ENCODE data around the gene RAD9B. TPM values are rescaled to one million over a fixed set of nuclear protein-coding genes. Genes with fewer than 3 reads are reported as not detected.
"Not testable (repeated sequence)": the region's sequence is repeated elsewhere in the genome, so short reads cannot be mapped to it uniquely, and the experiment has no call there.

Gene RAD9B
- total RNA-seq, result 0.90 and 1.3 TPM in 2 replicates

DNA sequence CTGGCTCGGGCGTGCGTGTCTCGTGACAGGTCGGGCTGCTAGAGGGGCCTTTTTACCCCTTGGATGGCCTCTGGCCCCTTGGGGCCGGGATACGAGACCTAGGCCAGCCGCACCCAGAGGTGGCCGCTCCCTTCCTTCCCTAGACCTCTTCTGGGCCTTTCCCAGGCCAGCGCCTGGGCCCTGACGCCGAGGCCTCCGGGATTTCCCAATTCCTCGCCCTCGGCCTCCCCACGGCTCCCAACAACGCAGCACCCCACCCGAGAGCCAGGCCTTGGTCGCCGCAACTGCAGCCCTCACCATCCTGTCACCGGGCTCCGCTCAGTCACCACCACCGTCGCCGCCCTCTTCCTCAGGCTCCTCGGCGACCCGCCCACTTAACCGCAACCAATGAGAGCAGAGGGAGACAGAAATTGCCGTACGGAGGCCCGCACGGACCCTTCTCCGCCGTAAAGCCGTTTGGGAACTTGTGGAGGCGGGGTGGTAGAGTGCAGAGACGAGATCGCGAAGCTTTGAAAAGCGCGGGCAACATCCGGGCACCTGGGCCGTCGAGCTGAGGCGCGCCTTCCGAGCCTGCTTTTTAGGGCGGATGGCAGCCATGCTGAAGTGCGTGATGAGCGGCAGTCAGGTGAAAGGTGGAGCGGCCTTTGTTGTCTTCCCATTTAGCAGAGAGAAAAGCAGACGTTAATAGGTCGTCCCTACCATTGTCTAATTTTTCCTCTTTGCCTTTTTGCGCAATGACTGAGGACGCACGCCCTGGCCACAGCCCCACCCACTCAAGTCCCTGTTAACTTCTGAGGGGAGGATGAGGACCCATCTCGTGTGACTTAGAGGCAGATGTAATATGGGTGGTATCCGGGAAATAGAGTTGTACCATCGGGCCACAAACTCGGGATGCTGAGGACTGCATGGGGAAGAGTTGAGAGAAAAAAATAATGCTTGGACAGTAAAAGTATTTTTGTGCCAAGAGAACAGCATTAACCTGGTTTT, at the start of gene RAD9B, which contains the start of gene VPS29:
Gene RAD9B, plus strand, starts transcription at position 580 of the 987 bp plus-strand sequence. Its CDS starts 7 bp downstream, at position 587.
Gene VPS29, minus strand, starts transcription at position 360 of the 987 bp plus-strand sequence. Its CDS starts 60 bp downstream, at position 300.
- intact Hi-C loops (cut with micrococcal nuclease), result loop anchor here (1.0 to 10.0 kb wide), 17 partner anchors 10 to 1603 kb away; partner anchors contain the start of genes ANAPC7, ANKRD13A, ARPC3 and FAM216A

- intact Hi-C loops (cut with micrococcal nuclease), result no loop called here
These were observed 48.4 kb upstream of the RAD9B start for GRCh38 chr12:110453569-110454296.

DNA sequence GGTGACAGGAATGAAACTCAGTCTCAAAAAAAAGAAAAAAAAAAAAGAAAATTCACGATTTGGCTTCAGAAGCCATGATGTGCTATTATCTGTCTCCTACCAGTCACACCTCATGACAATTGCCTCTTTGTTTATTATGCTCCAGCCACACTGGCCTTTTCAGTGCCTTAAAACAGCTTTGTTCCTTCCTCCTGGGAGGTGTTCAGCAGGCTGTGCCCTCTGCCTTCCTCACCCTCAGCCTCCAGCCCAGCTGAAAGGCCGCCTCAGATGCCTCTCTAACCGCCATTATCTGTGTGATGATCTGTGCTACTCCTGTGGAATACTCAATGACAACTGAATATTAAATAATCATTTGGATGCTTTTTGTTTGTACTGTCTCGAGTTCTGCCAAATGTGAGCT, 43.4 kb upstream of the RAD9B start:
- intact Hi-C loops (cut with micrococcal nuclease), result no loop called here

DNA sequence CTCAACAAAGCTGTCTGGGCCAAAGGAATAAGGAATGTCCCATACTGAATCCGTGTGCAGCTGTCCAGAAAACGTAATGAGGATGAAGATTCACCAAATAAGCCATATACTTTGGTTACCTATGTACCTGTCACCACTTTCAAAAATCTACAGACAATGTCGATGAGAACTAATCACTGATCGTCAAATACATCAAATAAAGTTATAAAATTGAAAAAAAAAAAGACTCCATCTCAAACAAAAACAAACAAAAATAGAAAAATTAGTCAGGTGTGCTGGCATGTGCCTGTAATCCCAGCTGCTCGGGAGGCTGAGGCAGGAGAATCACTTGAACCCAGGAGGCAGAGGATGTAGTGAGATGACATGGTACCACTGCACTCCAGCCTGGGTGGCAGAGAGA, 40.9 kb upstream of the RAD9B start:
- intact Hi-C loops (cut with micrococcal nuclease), result not testable (repeated sequence)

- intact Hi-C loops (cut with micrococcal nuclease), result no loop called here
These were observed 37.1 kb upstream of the RAD9B start for GRCh38 chr12:110465024-110465423.

GRCh38 chr12:110465765-110466164, 36.4 kb upstream of the RAD9B start:
- intact Hi-C loops (cut with micrococcal nuclease), result not testable (repeated sequence)

- intact Hi-C loops (cut with micrococcal nuclease), result no loop called here
These were observed 35.3 kb upstream of the RAD9B start for GRCh38 chr12:110466791-110467190.

GRCh38 chr12:110467847-110468213, 34.3 kb upstream of the RAD9B start:
- intact Hi-C loops (cut with micrococcal nuclease), result loop anchor here (1.0 to 2.0 kb wide), 12 partner anchors 18 to 420 kb away; partner anchors contain the start of genes ANAPC7, ARPC3, HVCN1 and PPP1CC

DNA sequence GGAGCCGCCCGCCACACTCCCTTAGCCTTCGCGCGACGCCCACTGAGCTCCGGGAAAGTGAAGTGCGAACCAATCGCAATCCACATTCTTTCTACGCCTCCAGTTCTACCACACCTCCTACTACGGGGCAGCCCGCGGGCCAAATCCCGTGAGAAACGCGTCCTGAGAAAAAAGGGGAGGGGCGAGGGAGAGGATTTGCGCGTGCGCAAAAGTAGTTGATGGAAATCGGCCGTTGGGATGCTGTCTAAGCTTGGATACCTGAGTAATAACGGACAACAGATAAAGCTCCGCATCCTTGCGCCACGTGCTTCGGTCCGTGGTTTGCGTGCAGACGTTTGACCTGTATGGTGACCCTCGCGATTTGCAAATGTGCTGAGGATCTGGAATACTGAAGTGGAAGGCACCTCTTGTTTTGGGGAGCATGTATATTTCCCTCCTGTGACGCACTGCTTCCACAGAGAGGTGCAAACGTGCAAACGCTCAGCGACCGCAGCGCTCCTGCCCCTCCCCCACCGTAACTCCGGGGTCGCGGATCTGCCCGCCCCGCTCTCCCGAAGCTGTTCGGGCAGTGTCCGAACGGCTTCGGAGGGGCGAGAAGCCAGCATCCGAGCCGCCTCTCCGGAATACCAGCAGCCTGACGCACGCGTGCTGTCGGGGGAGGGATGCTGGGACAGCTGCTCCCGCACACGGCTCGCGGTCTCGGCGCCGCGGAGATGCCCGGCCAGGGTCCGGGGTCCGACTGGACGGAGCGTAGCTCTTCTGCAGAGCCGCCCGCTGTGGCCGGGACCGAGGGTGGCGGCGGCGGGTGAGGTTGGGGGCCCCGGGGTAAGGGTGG, 33.7 kb upstream of the RAD9B start, which contains the start of the genes FAM216A and GPN3:
Gene FAM216A, plus strand, starts transcription at position 632 of the 835 bp plus-strand sequence. Its CDS starts 31 bp downstream, at position 663.
Gene GPN3, minus strand, starts transcription at position 44 of the 835 bp plus-strand sequence. CDS start 54 bp downstream, outside the sequence.
- intact Hi-C loops (cut with micrococcal nuclease), result loop anchor here (1.0 to 2.0 kb wide), 16 partner anchors 18 to 420 kb away; partner anchors contain the start of genes ANAPC7, ARPC3, HVCN1 and PPP1CC

- intact Hi-C loops (cut with micrococcal nuclease), result no loop called here
These were observed 26.7 kb upstream of the RAD9B start for GRCh38 chr12:110475426-110475825.

GRCh38 chr12:110498984-110499706, 3.0 kb upstream of the RAD9B start:
- intact Hi-C loops (cut with micrococcal nuclease), result no loop called here

- intact Hi-C loops (cut with micrococcal nuclease), result loop anchor here (2.0 to 10.0 kb wide), 3 partner anchors 61 to 1603 kb away; partner anchors contain the start of genes ANKRD13A and NAA25
These were observed 756 bp upstream of the RAD9B start for GRCh38 chr12:110501399-110501751.

DNA sequence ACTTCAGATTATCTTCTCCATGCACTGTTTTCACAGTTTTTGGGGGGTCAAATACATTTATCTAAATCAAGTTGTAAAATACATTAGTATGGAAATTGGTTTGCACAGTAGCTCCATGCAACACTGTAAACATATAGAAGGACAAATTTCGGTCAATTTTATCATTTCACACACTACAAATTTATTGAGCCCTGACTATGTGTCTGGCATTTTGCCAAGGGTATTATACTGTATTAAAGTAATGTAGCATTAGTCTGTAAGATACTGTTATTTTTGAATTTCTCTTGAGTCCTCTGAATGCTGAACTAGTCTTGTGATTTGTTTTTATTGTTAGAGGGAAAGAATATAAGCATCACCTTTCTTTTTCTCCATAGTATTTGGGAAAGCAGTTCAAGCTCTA, 1.3 kb downstream of the RAD9B start:
- intact Hi-C loops (cut with micrococcal nuclease), result loop anchor here (2.0 to 10.0 kb wide), 3 partner anchors 59 to 1601 kb away; partner anchors contain the start of gene NAA25

- intact Hi-C loops (cut with micrococcal nuclease), result loop anchor here (10.0 kb wide), 1 partner anchor 1599 kb away; the partner anchor contains the start of gene NAA25
These were observed 3.2 kb downstream of the RAD9B start for GRCh38 chr12:110505332-110505731.

- intact Hi-C loops (cut with micrococcal nuclease), result loop anchor here (10.0 kb wide), 1 partner anchor 1597 kb away; the partner anchor contains the start of gene NAA25
These were observed 6.0 kb downstream of the RAD9B start for GRCh38 chr12:110508071-110508586.

GRCh38 chr12:110513842-110514241, 11.7 kb downstream of the RAD9B start:
- intact Hi-C loops (cut with micrococcal nuclease), result no loop called here

DNA sequence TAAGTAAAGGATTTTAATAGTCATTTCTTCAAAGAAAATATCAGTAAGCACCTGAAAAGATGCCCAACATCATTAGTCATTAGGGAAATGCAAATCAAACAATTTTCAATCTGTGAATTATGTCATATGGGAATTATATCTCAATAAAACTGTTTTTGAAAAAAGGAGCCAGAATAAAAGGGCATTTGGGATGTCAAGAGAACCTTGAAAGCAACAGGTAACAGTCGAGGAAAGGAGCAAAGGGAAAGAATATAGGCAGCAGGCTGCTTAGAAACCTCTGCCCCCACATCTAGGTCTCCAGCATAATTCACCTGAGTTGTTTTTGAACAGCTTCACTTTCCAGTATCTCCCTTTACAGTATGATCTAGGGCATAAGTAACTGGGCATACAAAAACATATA, 12.2 kb downstream of the RAD9B start:
- intact Hi-C loops (cut with micrococcal nuclease), result no loop called here

DNA sequence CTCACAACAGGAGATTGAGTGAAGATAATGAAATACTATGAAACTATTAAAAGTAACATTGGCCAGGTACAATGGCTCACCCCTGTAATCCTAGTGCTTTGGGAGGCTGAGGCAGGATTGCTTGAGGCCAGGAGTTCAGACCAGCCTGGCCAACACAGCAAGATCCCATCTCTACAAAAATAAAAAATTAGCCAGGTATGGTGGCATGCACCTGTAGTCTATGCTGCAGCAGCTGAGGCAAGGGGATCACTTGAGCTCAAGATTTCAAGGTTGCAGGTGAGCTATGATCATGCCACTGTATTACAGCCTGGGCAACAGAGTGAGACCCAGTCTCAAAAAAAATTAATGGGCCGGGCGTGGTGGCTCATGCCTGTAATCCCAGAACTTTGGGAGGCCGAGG, 14.9 kb downstream of the RAD9B start:
- intact Hi-C loops (cut with micrococcal nuclease), result no loop called here

DNA sequence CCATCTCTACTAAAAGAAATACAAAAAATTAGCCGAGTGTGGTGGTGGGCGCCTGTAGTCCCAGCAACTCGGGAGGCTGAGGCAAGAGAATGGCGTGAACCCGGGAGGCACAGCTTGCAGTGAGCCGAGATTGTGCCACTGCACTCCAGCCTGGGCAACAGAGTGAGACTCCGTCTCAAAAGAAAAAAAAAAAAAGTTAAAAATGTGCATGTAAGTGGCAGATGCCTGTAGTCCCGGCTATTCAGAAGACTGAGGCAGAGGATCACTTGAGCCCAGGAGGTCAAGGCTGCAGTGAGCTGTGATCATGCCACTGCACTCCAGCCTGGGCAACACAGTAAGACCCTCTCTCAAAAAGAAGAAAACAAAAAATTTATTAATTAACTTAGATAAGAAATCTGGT, 15.9 kb downstream of the RAD9B start:
- intact Hi-C loops (cut with micrococcal nuclease), result not testable (repeated sequence)
